ENCODE data around the gene CBL.

Gene CBL

GRCh38 chr11:119335091-119335654 lies 129.0 kb downstream of the CBL start:
- DNase-seq = no peak

GRCh38 chr11:119335655-119336543 lies 129.8 kb downstream of the CBL start:
- no peak for DNase-seq

- no peak for DNase-seq
These were observed 130.8 kb downstream of the CBL start for GRCh38 chr11:119336744-119337469.

- DNase-seq = peak; percentile 83
These were observed 131.6 kb downstream of the CBL start for GRCh38 chr11:119337581-119338317.

GRCh38 chr11:119338318-119338890 lies 132.3 kb downstream of the CBL start:
- DNase-seq = peak; percentile 86

- DNase-seq = no peak
These were observed 132.9 kb downstream of the CBL start for GRCh38 chr11:119338965-119339588.

- peak; percentile 64 for DNase-seq
These were observed 133.6 kb downstream of the CBL start for GRCh38 chr11:119339589-119340334.

- peak; percentile 72 for DNase-seq
These were observed 134.4 kb downstream of the CBL start, which contains the start of gene C1QTNF5 for GRCh38 chr11:119340335-119341221. Gene C1QTNF5 (minus strand): TSS chr11:119340883. CDS start chr11:119340397, 486 bp downstream.

- DNase-seq = no peak
These were observed 135.3 kb downstream of the CBL start for GRCh38 chr11:119341222-119342022.

GRCh38 chr11:119342023-119342300 lies 135.8 kb downstream of the CBL start:
- no peak for DNase-seq

- no peak for DNase-seq
These were observed 136.4 kb downstream of the CBL start for GRCh38 chr11:119342362-119343130.

GRCh38 chr11:119343726-119344125 lies 137.6 kb downstream of the CBL start:
- DNase-seq = no peak

GRCh38 chr11:119344291-119345010 lies 138.3 kb downstream of the CBL start:
- DNase-seq = no peak

- DNase-seq = no peak
These were observed 139.5 kb downstream of the CBL start for GRCh38 chr11:119345685-119346084.

- DNase-seq = no peak
These were observed 140.5 kb downstream of the CBL start, which contains the start of gene MFRP for GRCh38 chr11:119346605-119347004. Gene MFRP (minus strand): TSS chr11:119346705. CDS start chr11:119346513, 192 bp downstream.

- DNase-seq = peak; percentile 24
These were observed 141.1 kb downstream of the CBL start for GRCh38 chr11:119347242-119347641.

GRCh38 chr11:119347940-119348605 lies 141.9 kb downstream of the CBL start:
- no peak for DNase-seq

All from EL (cell line).